WTC11 (cell line): ENCODE data around the gene MED12. TPM values are rescaled to one million over a fixed set of nuclear protein-coding genes. Genes with fewer than 3 reads are reported as not detected.

Source experiments
- ATAC-seq: fragments of 200-7000 bp; cut with Tn5 transposase; 2 replicates; pipeline ENCODE4 v1.10.0; 2021; ENCODE audit warnings: mild to moderate bottlenecking, moderate library complexity
- CTCF ChIA-PET: fragments of 300-600 bp; sonication (Branson Sonifier 250); formaldehyde crosslinking; loops from one replicate; lab custom pipeline; 2021; ENCODE audit warnings: antibody characterized with exemption; lab: Charles Lee
- POLR2A ChIA-PET: fragments of 350-600 bp; sonication (Branson Sonifier 250); formaldehyde crosslinking; loops from one replicate; lab custom pipeline; 2021; ENCODE audit warnings: antibody characterized with exemption; lab: Charles Lee
- DNase-seq: peaks from one replicate; pipeline ENCODE4 v3.0.0; 2021; ENCODE audit warnings: low spot score
- H3K27ac Mint-ChIP-seq: 2 replicates; pipeline ENCODE4 v1.8.0; 2021; ENCODE audit warnings: mixed read lengths
- H3K27me3 Mint-ChIP-seq: 2 replicates; pipeline ENCODE4 v1.8.0; 2021; ENCODE audit warnings: low read depth, mild to moderate bottlenecking, moderate library complexity, mixed read lengths
- H3K36me3 Mint-ChIP-seq: 2 replicates; pipeline ENCODE4 v1.8.0; 2021; ENCODE audit warnings: mixed read lengths
- H3K4me1 Mint-ChIP-seq: 2 replicates; pipeline ENCODE4 v1.8.0; 2022; ENCODE audit warnings: mixed read lengths
- H3K4me3 Mint-ChIP-seq: 2 replicates; pipeline ENCODE4 v1.8.0; 2021; ENCODE audit warnings: mild to moderate bottlenecking, moderate library complexity, mixed read lengths
- H3K9me3 Mint-ChIP-seq: 2 replicates; pipeline ENCODE4 v1.8.0; 2021; ENCODE audit warnings: mixed read lengths
- AFF4 ChIP-seq: sonication (generic); formaldehyde crosslinking; IDR thresholded peaks from 2 replicates; pipeline ENCODE4 v1.8.1; 2023; ENCODE audit warnings: mild to moderate bottlenecking, missing genetic modification reagents, borderline replicate concordance
- AR ChIP-seq: fragments of 250-450 bp; sonication (Bioruptor Pico); IDR thresholded peaks from 2 replicates; pipeline ENCODE4 v1.9.0; 2021; ENCODE audit warnings: mild to moderate bottlenecking
- CBFB ChIP-seq: sonication (generic); formaldehyde crosslinking; IDR thresholded peaks from 2 replicates; pipeline ENCODE4 v1.8.1; 2022; ENCODE audit warnings: mild to moderate bottlenecking, low read depth, missing genetic modification reagents
- EMX1 ChIP-seq: fragments of 250-450 bp; sonication (Bioruptor Pico); IDR thresholded peaks from 2 replicates; pipeline ENCODE4 v1.8.0; 2021; ENCODE audit warnings: mild to moderate bottlenecking
- HMGXB4 ChIP-seq: sonication (generic); formaldehyde crosslinking; IDR thresholded peaks from 2 replicates; pipeline ENCODE4 v1.8.1; 2023; ENCODE audit warnings: mild to moderate bottlenecking, moderate library complexity, missing genetic modification reagents
- KAT7 ChIP-seq: sonication (generic); formaldehyde crosslinking; IDR thresholded peaks from 2 replicates; pipeline ENCODE4 v1.8.1; 2023; ENCODE audit warnings: missing genetic modification reagents, mild to moderate bottlenecking, borderline replicate concordance
- MLX ChIP-seq: sonication (generic); formaldehyde crosslinking; IDR thresholded peaks from 2 replicates; pipeline ENCODE4 v1.8.1; 2023; ENCODE audit warnings: mild to moderate bottlenecking, missing genetic modification reagents, moderate library complexity
- NR2C2 ChIP-seq: sonication (generic); formaldehyde crosslinking; IDR thresholded peaks from 2 replicates; pipeline ENCODE4 v1.8.0; 2022; ENCODE audit warnings: mild to moderate bottlenecking, missing genetic modification reagents
- NR3C1 ChIP-seq: sonication (generic); formaldehyde crosslinking; conservative IDR thresholded peaks from 2 replicates; pipeline ENCODE4 v1.8.1; 2023; ENCODE audit warnings: low read depth, mild to moderate bottlenecking, missing genetic modification reagents
- SMAD3 ChIP-seq: sonication (generic); formaldehyde crosslinking; IDR thresholded peaks from 2 replicates; pipeline ENCODE4 v1.8.0; 2022; ENCODE audit warnings: missing genetic modification reagents, mild to moderate bottlenecking, borderline replicate concordance
- ZNF121 ChIP-seq: sonication (generic); formaldehyde crosslinking; IDR thresholded peaks from 2 replicates; pipeline ENCODE4 v1.8.0; 2023; ENCODE audit warnings: missing genetic modification reagents
- ZNF423 ChIP-seq: fragments of 250-450 bp; sonication (Bioruptor Pico); IDR thresholded peaks from 2 replicates; pipeline ENCODE4 v2.1.2; 2022; ENCODE audit warnings: mild to moderate bottlenecking, moderate library complexity
- ZNF425 ChIP-seq: fragments of 250-450 bp; sonication (Bioruptor Pico); conservative IDR thresholded peaks from 2 replicates; pipeline ENCODE4 v1.9.0; 2021; ENCODE audit warnings: mild to moderate bottlenecking
- total RNA-seq: library from RNA; stranded (reverse); gene quantifications from 3 replicates; pipeline ENCODE4 v1.2.3, GENCODE V29; 2021
- TF ChIP-seq, protein P1 (sequence below): sonication (generic); formaldehyde crosslinking; IDR thresholded peaks from 2 replicates; pipeline ENCODE4 v1.8.0; 2023; ENCODE audit warnings: mild to moderate bottlenecking, missing genetic modification reagents
- TF ChIP-seq, protein P2 (sequence below): fragments of 250-450 bp; sonication (Bioruptor Pico); IDR thresholded peaks from 2 replicates; pipeline ENCODE4 v1.9.0; 2021; ENCODE audit warnings: moderate library complexity, mild to moderate bottlenecking, inconsistent platforms, borderline replicate concordance

Gene MED12
- total RNA-seq, 1 experiment from 2014 or later: 35.6 TPM

DNA sequence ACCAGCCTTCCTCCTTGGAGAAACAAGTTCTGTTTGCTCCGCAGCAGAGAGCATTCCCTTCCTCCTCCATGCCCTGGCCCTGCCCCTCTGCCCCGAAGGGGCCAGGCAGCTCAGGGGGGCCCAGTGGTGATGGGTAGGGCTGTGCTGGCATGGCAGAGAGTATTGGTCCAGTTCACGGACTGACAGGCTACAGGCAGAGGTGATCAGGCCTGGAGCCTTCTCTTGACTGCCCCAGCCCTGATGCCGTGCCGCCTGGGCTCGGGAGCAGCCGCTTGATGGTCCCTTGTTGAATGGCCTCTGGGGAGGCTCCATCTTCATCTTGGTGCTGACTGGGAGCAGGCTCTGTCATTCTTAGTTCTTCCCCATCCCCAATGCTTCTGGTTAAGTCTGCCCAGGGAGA lies 35.8 kb downstream of the MED12 start:
- POLR2A ChIA-PET: no interaction called here
- CTCF ChIA-PET: no interaction called here
- H3K4me1 Mint-ChIP-seq: no peaks in the 10 kb centered on the region
- no peaks in the 10 kb centered on the region for H3K27me3 Mint-ChIP-seq
- H3K27ac Mint-ChIP-seq: no peak overlapping the region
- DNase-seq (no peak), ATAC-seq (no peak)
- H3K4me3 Mint-ChIP-seq: no peak overlapping the region
- no peaks in the 10 kb centered on the region for H3K36me3 Mint-ChIP-seq
- TF ChIP-seq, protein P1, sequence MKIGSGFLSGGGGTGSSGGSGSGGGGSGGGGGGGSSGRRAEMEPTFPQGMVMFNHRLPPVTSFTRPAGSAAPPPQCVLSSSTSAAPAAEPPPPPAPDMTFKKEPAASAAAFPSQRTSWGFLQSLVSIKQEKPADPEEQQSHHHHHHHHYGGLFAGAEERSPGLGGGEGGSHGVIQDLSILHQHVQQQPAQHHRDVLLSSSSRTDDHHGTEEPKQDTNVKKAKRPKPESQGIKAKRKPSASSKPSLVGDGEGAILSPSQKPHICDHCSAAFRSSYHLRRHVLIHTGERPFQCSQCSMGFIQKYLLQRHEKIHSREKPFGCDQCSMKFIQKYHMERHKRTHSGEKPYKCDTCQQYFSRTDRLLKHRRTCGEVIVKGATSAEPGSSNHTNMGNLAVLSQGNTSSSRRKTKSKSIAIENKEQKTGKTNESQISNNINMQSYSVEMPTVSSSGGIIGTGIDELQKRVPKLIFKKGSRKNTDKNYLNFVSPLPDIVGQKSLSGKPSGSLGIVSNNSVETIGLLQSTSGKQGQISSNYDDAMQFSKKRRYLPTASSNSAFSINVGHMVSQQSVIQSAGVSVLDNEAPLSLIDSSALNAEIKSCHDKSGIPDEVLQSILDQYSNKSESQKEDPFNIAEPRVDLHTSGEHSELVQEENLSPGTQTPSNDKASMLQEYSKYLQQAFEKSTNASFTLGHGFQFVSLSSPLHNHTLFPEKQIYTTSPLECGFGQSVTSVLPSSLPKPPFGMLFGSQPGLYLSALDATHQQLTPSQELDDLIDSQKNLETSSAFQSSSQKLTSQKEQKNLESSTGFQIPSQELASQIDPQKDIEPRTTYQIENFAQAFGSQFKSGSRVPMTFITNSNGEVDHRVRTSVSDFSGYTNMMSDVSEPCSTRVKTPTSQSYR (CRISPR knock-in tag): no peak
- no peak for TF ChIP-seq KAT7
- no peak for TF ChIP-seq ZNF423 (CRISPR knock-in tag)
- no peak for TF ChIP-seq AR (CRISPR knock-in tag)
- TF ChIP-seq NR3C1: no peak
- no peaks in the 10 kb centered on the region for H3K9me3 Mint-ChIP-seq

DNA sequence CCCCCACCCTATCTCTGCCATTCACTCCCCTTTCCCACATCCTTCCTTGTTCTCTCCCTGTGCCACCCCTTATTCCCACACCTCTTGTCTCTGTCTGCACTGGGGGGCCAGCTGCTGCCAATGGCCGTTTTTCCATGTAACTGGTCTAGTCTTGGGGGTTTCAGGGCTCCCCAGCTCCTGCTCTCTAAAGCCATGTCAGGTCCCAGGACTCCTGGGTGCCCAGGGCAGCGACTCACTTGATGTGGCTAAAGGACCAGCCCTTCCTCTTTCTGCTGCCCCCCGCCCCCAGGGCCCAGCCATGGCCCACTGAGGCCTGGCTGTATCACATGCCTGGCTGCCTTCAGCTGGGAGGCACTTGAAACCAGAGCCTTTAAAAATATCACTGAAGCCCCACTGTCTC lies 36.2 kb downstream of the MED12 start:
- POLR2A ChIA-PET: no interaction called here
- Mint-ChIP-seq H3K27ac (no peak overlapping the region), H3K4me3 (no peak overlapping the region), H3K27me3 (no peaks in the 10 kb centered on the region), H3K36me3 (no peaks in the 10 kb centered on the region), H3K4me1 (no peaks in the 10 kb centered on the region), H3K9me3 (no peaks in the 10 kb centered on the region)
- CTCF ChIA-PET: no interaction called here
- no peak for DNase-seq
- TF ChIP-seq NR2C2: no peak
- no peak for TF ChIP-seq SMAD3 (CRISPR knock-in tag)
- no peak for TF ChIP-seq ZNF121 (CRISPR knock-in tag)
- TF ChIP-seq MLX (CRISPR knock-in tag): no peak
- TF ChIP-seq, protein P2, sequence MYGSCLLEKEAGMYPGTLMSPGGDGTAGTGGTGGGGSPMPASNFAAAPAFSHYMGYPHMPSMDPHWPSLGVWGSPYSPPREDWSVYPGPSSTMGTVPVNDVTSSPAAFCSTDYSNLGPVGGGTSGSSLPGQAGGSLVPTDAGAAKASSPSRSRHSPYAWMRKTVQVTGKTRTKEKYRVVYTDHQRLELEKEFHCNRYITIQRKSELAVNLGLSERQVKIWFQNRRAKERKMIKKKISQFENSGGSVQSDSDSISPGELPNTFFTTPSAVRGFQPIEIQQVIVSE (CRISPR knock-in tag): no peak
- TF ChIP-seq AFF4 (CRISPR knock-in tag): no peak
- TF ChIP-seq ZNF425 (CRISPR knock-in tag): no peak
- no peak for TF ChIP-seq CBFB (CRISPR knock-in tag)
- TF ChIP-seq EMX1 (CRISPR knock-in tag): no peak
- no peak for TF ChIP-seq HMGXB4
- TF ChIP-seq, all 79 proteins: peak for 0
- no peak for ATAC-seq
